Fibroblast of lung (primary cell): ENCODE measurements around the gene KRT37.

Experiments used
- CTCF ChIP-seq, 2 donors: IDR thresholded peaks in 1 of 2; conservative IDR thresholded peaks in 1 of 2; 1 replicate in 1 of 2; 2 replicates in 1 of 2; pipeline ENCODE4 v1.5.1; 2011 to 2012; ENCODE audit warnings: low read length in 2 of 2, control low read depth in 1 of 2, inconsistent platforms in 1 of 2, low read depth in 1 of 2, mild to moderate bottlenecking in 1 of 2
- EZH2 ChIP-seq: IDR thresholded peaks from 2 replicates; pipeline ENCODE4 v1.5.1; 2012; ENCODE audit warnings: low read length, control low read depth, mild to moderate bottlenecking; ENCODE audit errors: missing control alignments

- no peak for TF ChIP-seq CTCF (conservative IDR thresholded peaks at IDR 0.05 in 1 of 2, IDR thresholded peaks at IDR 0.05 in 1 of 2; ENCODE audit: low read depth in 1 of 2, low read length in 2 of 2)
- TF ChIP-seq EZH2: no peak
Observed at GRCh38 chr17:41466988-41467387, 42.6 kb upstream of the KRT37 start, which contains the start of gene KRT32.
